Mucosa of gallbladder (tissue), 1 donor: ENCODE results near the gene AKAP6. TPM values are rescaled to one million over a fixed set of nuclear protein-coding genes. Genes with fewer than 3 reads are reported as not detected.
"Not testable (repeated sequence)": the region's sequence is repeated elsewhere in the genome, so short reads cannot be mapped to it uniquely, and the experiment has no call there.

Experiments used
- DNase-seq: peaks from one replicate; pipeline ENCODE4 v3.0.0-alpha.2; 2020; ENCODE audit warnings: low spot score
- total RNA-seq: library from RNA; stranded (reverse); gene quantifications from one replicate; pipeline ENCODE4 v1.2.1, GENCODE V29; 2021
- donor health status: DM: no; HTN: no; CAD: no.

Gene AKAP6
- total RNA-seq, 1 donor from 2014 or later, result 40.1 TPM

GRCh38 chr14:32447371-32447770 is 118.3 kb downstream of the AKAP6 start:
- DNase-seq, result no peak

DNA sequence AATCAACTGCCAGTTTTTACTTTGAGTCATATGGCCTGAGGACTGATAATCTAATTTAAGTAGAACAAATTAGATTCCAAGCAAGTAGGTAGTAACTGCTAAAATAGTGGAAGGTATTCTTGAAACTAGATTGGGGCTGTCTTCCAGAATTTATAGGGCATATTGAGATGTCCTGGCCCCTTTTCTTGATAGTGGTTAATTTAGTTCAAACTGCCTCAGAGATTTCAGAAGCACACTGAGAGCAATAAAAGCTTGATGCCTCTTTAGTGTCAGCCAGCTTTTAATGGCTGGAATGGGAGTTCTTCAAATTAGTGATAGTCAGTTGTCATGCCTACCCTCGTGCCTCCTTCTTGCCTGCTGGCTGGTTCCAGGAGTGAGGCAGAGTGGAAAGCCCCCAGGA is 120.5 kb downstream of the AKAP6 start:
- no peak for DNase-seq

DNA sequence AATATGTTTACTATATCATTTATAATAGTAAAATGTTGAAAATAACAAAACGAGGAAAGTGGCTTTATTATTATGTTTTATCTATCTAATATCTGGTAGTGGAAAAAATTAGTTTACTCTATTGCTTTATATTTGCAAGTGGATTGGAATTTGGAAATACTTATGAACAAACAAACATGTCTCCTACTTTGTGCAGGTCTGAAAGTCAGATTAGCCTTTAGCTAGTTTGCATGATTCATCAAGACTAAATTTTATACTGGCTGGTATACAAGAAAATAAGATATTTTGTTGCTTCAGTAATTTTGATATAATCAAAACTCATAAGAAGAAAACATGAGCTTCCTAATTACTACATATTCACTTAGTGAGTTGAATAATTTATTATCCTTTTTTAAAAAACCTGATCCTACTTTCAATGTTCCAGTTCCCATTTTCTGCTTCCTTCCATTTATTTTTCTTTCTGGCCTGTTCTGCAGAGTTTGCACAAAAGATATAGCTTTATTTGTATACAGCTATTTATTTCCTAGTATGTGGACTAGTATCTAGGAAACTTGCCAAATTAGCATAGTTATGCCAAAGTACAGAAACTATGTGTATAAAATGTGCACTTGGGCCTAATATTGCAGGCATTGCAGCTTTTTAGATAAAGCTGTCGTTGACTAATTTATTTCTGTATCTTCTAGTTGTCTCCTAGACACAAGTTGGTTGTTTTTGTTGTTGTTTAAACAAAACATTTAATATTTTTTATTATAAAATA is 122.0 kb downstream of the AKAP6 start:
- DNase-seq, result no peak

DNA sequence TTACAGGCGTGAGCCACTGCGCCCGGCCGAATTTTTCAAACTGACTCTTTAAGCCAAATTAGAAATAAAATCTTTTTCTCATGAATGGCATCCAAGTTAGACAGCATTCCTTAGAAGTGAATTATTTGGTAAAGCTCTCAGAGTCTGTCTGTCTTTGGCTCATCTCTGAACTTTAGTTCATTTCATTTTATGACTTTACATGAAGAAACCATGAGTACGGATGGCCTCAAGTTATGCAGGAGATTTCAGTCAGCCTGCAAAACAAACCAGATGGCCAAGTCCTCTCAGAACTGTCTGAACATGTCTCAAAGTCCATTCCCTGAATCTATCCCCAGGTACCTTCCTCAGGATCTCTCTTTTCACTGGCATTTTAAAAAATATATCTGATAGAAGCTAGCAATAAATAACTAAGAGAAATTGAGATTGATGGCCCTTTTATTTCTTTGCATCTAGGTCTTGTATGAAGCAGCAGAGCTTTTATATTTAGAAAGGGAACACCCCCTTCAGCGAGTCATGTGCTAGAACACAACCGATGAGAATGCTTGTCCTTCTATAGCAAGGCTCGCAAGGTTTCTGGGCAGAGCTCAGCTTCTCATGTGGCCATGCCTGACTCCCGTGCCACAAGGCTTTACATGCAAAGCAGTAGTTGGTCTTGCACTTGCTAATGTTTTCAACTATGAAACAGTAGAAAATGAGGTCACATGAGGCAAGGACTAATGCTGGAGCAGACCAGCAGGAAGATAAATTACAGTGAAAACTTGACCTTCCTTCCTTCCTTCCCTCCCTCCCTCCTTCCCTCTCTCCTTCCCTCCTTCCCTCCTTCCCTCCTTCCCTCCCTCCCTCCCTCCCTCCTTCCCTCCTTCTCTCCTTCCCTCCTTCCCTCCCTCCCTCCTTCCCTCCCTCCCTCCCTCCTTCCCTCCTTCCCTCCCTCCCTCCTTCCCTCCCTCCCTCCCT is 125.0 kb downstream of the AKAP6 start:
- DNase-seq, result no peak

- peak; percentile 61 for DNase-seq
These were observed 128.3 kb downstream of the AKAP6 start for GRCh38 chr14:32457213-32457920.

GRCh38 chr14:32458720-32459119 is 129.6 kb downstream of the AKAP6 start:
- DNase-seq, result no peak

GRCh38 chr14:32460267-32460666 is 131.2 kb downstream of the AKAP6 start:
- DNase-seq, result no peak

- not testable (repeated sequence) for DNase-seq
These were observed 133.5 kb downstream of the AKAP6 start for GRCh38 chr14:32462553-32462952.

GRCh38 chr14:32468955-32469354 is 139.9 kb downstream of the AKAP6 start:
- DNase-seq, result no peak

GRCh38 chr14:32469388-32470160 is 140.5 kb downstream of the AKAP6 start:
- DNase-seq, result no peak

- DNase-seq, result no peak
These were observed 141.1 kb downstream of the AKAP6 start for GRCh38 chr14:32470161-32470715.

- DNase-seq, result no peak
These were observed 142.1 kb downstream of the AKAP6 start for GRCh38 chr14:32471181-32471580.

DNA sequence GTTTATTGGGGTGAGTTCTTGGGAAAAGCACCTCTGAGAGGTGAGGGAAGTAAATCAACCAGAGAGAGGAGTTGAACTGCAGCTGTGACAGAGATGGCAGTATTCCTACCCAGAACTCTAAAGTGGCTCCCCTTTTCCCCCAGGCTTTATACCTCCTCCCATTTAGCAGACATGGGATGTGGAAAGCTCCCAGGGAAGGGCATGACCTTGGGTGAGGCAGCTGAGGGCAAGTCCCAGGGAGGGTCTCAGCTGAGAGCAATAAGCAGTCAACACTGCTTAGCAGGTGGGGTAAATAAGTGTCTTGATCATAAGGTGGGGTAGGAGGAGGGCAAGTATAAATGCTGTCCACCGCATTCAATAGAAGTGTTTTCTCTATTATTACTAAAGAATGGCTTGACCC is 143.0 kb downstream of the AKAP6 start:
- DNase-seq, result no peak

DNA sequence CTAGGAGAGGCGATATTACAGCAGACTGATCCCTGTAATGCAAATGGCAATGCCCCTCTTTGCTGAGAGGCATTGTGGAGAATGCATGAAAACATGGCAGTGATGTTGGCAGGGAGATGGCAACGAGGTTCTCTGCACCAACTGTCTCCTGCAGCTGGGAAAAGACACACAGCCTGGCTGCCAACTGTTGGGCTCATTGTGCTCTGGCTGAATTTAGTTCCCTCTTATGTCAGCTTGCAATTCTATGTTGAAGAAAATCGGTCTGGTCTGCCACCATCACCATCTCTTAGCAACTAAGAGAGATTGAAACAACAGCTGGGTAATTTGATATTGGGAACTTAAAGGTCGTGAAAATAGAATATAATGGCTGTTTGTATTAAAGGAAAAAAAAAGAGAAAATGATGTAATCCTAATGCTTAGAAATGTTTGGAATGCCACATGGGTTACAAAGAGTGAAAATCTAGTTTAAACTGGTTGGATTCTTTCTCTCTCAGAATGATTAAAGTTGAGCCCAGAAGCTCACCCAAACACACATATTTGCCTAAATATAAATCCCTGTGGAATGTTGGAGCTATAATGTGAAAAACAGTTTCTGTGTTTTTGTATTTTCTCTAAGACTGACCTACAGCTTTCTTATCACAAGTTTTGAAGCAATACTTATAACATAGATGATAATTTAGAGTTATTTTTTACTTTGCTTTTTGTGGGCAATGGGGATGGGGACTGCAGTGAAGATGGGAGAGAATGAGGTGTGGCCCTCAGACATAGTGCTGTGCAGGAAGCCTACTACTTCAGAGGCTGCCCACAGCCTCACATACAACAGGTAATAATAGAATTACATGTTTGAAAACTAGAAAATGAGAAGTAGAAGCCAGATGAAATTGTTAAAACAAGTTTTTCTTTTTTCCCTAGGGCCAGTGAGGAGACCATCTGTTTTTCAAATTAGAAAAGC is 143.7 kb downstream of the AKAP6 start:
- DNase-seq, result no peak

- DNase-seq, result peak; percentile 86
These were observed 144.4 kb downstream of the AKAP6 start for GRCh38 chr14:32473464-32473855.

DNA sequence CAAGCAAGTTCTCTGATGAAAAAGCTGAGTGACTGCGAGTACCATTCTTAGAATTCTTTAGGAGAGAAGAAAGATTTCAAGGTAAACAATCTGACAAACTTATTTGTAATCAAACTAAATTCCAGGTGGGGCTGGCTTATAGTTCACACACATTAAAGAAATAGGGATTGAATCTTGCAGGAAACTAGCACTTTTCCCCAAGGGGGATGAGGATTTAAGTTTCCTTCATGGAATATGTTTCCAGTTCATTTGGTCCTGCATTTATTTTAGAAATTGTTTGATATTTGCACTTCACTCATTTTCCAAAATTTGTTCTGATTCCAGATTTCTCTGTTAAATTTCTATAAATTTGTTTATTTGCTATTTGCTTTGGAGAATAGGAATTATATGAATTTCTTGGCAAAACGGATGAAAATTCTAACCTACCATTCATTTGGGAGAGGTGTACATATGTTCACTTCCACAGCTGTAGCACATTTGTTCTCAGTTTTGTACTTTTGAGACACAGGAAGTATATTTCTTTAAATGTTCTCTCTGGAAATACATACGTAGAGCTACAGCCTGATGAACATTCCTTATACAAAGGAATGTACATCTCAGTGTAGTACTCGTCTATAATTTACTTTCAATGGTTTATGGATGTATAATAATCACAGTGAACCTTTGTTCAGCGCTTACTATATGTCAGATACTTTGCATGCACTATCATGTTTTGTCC is 145.5 kb downstream of the AKAP6 start:
- no peak for DNase-seq

GRCh38 chr14:32476532-32476931 is 147.4 kb downstream of the AKAP6 start:
- DNase-seq, result no peak

DNA sequence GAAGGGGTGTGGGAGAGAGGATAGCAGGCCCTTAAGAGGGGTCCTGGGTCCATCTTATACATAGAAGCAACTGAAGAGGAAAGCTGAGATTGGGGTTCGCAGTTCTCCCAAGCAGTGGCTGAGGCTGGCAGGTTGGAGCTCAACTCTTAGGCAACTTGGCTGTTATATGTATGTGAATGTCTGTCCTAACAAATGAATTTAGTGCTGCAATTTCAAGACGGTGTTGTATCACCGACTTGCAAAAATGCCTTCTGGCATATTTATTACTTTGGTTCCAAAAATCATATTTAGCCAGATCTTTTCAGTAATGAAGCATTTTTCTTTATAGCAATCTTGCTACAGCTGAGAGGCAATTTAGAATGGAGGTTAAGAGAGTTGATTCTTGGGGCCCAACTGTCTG is 148.3 kb downstream of the AKAP6 start:
- no peak for DNase-seq

GRCh38 chr14:32478050-32478449 is 149.0 kb downstream of the AKAP6 start:
- no peak for DNase-seq
